ENCODE data around the gene RUFY4. TPM values are rescaled to one million over a fixed set of nuclear protein-coding genes. Genes with fewer than 3 reads are reported as not detected.

The RUFY4 gene
- total and polyA plus RNA-seq, 9 of the 15 experiments (the other 6 are each of a cell fraction or from before 2014, with no cell fraction given): not detected

- no peak overlapping the region for H3K4me3 ChIP-seq
- no peaks in the 10 kb centered on the region; a peak in 1 of 5 replicates for H3K4me1 ChIP-seq (replicated peaks in 1 of 2; ENCODE audit: control insufficient read depth in 2 of 2, insufficient read depth in 2 of 2, low read length in 2 of 2)
- no peaks in the 10 kb centered on the region for H3K79me2 ChIP-seq (ENCODE audit: control insufficient read depth, insufficient read depth, low read length)
- no peaks in the 10 kb centered on the region for H3K9me1 ChIP-seq (ENCODE audit: control insufficient read depth, insufficient read depth, low read length)
- no peak overlapping the region for H3K9ac ChIP-seq (ENCODE audit: insufficient read depth in 1 of 2, low read depth in 2 of 2, low read length in 2 of 2)
- no TSS peak for BruUV-seq (replicated peaks)
- peaks cover 0 to 27% of the 10 kb centered on the region in 2 experiments; a peak in 4 of 5 replicates for H3K27me3 ChIP-seq (ENCODE audit: control insufficient read depth in 2 of 2, insufficient read depth in 2 of 2, low read length in 2 of 2)
- POLR2A ChIA-PET: no interaction called here
- in situ Hi-C loops (cut with MboI) (no loop called here), intact Hi-C loops (cut with micrococcal nuclease) (no loop called here)
- DNase-seq (ENCODE audit: extremely low read depth in 1 of 4, low spot score in 3 of 4) (no peak), FAIRE-seq (no peak), ATAC-seq (no peak)
- no peak overlapping the region for H3K4me2 ChIP-seq (ENCODE audit: insufficient read depth, low read length)
- CTCF ChIA-PET (ENCODE audit: low intra/inter-chr PET ratio): no interaction called here
- no peaks in the 10 kb centered on the region for H3K36me3 ChIP-seq (ENCODE audit: control insufficient read depth, insufficient read depth, low read length)
- TF ChIP-seq ZNF316 (IDR thresholded peaks at IDR 0.05) (peak; percentile 69), TCF3 (CRISPR knock-in tag; IDR thresholded peaks at IDR 0.05) (no peak), CREB1 (IDR thresholded peaks at IDR 0.05) (no peak), CREB1 (CRISPR knock-in tag; IDR thresholded peaks at IDR 0.05) (no peak), HMGN3 (IDR thresholded peaks at IDR 0.05; ENCODE audit: borderline replicate concordance, extremely low read depth, insufficient read length, low read depth, low read length) (no peak), MBD1 (CRISPR knock-in tag; IDR thresholded peaks at IDR 0.05) (no peak), ZNF507 (tag; conservative IDR thresholded peaks at IDR 0.05) (no peak), HNRNPK (IDR thresholded peaks at IDR 0.05; ENCODE audit: low read depth, low read length, poor library complexity, severe bottlenecking) (no peak), SRSF7 (optimal IDR thresholded peaks at IDR 0.05; ENCODE audit: low read depth, low read length) (no peak), USF2 (CRISPR knock-in tag; IDR thresholded peaks at IDR 0.05) (no peak), NCOA2 (IDR thresholded peaks at IDR 0.05; ENCODE audit: partially characterized antibody in 2 of 2) (no peak), MAFF (IDR thresholded peaks at IDR 0.05; ENCODE audit: low read length) (0 out of 2 replicates have a peak, but pooled peaks have one; percentile 28), MAFG (tag; conservative IDR thresholded peaks at IDR 0.05) (peak; percentile 57), C11orf30 (IDR thresholded peaks at IDR 0.05; ENCODE audit: low read depth) (peak; percentile 63; the same call in 1 of the 2 replicates), RBFOX2 (IDR thresholded peaks at IDR 0.05; ENCODE audit: low read depth, low read length) (no peak), MAFK (IDR thresholded peaks at IDR 0.05; ENCODE audit: low read length) (peak; percentile 55; the same call in 1 of the 2 replicates), ARID4B (CRISPR knock-in tag; IDR thresholded peaks at IDR 0.05) (no peak), IFI16 (CRISPR knock-in tag; IDR thresholded peaks at IDR 0.05) (no peak)
- H3K27ac ChIP-seq (ENCODE audit: extremely low read depth, low read depth, low read length): no peak overlapping the region
- no peaks in the 10 kb centered on the region for H4K20me1 ChIP-seq (replicated peaks; ENCODE audit: control insufficient read depth, insufficient read depth, low read length)
- H3K9me3 ChIP-seq (replicated peaks; ENCODE audit: control insufficient read depth, insufficient read depth, low read depth, low read length): no peaks in the 10 kb centered on the region
- no peak overlapping the region for H2AFZ ChIP-seq (ENCODE audit: low read depth, low read length)
Measured at GRCh38 chr2:218130822-218131221, 61.8 kb downstream of the RUFY4 start.

All from K562 (cell line).